SU-DHL-6 (cell line): Measurements from ENCODE around the gene NME3.

Experiments used
- EZH2phosphoT487 ChIP-seq: fragments of 200-600 bp; sonication (generic), shearing (Covaris generic); conservative IDR thresholded peaks from 2 replicates; pipeline ENCODE4 v1.6.1; 2018; ENCODE audit warnings: mild to moderate bottlenecking, antibody characterized with exemption, low read length, moderate library complexity, mixed read lengths
- TF ChIP-seq, protein P1 (sequence below): fragments of 200-600 bp; sonication (generic); IDR thresholded peaks from one replicate; pipeline ENCODE4 v1.5.1; 2017; ENCODE audit warnings: antibody characterized with exemption, mild to moderate bottlenecking, low read length, moderate library complexity; ENCODE audit not compliant: insufficient read depth, poor library complexity, severe bottlenecking

DNA sequence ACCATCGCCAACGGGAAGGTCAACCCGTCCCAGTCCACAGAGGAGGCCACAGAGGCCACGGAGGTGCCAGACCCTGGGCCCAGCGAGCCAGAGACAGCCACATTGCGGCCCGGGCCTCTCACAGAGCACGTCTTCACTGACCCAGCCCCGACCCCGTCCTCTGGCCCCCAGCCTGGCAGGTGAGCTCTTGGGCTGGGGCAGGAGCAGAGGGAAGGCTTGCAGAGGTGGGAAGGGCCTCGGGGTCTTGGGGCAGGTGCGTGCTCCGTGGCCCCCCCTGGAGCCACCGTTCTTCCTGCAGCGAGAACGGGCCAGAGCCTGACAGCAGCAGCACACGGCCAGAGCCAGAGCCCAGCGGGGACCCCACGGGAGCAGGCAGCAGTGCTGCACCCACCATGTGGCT is 5.1 kb downstream of the NME3 start:
- TF ChIP-seq, protein P1, sequence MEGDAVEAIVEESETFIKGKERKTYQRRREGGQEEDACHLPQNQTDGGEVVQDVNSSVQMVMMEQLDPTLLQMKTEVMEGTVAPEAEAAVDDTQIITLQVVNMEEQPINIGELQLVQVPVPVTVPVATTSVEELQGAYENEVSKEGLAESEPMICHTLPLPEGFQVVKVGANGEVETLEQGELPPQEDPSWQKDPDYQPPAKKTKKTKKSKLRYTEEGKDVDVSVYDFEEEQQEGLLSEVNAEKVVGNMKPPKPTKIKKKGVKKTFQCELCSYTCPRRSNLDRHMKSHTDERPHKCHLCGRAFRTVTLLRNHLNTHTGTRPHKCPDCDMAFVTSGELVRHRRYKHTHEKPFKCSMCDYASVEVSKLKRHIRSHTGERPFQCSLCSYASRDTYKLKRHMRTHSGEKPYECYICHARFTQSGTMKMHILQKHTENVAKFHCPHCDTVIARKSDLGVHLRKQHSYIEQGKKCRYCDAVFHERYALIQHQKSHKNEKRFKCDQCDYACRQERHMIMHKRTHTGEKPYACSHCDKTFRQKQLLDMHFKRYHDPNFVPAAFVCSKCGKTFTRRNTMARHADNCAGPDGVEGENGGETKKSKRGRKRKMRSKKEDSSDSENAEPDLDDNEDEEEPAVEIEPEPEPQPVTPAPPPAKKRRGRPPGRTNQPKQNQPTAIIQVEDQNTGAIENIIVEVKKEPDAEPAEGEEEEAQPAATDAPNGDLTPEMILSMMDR, result no peak
- TF ChIP-seq EZH2phosphoT487, result no peak
